Measurements from ENCODE around the gene ACTMAP. TPM values are rescaled to one million over a fixed set of nuclear protein-coding genes. Genes with fewer than 3 reads are reported as not detected.
"Not testable (repeated sequence)": the region's sequence is repeated elsewhere in the genome, so short reads cannot be mapped to it uniquely, and the experiment has no call there.

The ACTMAP gene
- polyA plus RNA-seq, 6 donors from 2014 or later, result 1.9 to 5.6 (median 4.7) TPM

- peaks cover 7 to 52% of the 10 kb centered on the region in 2 donors for H3K36me3 Mint-ChIP-seq
- no peak for ATAC-seq (ENCODE audit: low read depth in 2 of 2)
Observed at GRCh38 chr19:40783711-40784110, 33.4 kb upstream of the ACTMAP start.

GRCh38 chr19:40781140-40781539 is 30.9 kb upstream of the ACTMAP start:
- no peak for ATAC-seq (ENCODE audit: low read depth in 2 of 2)
- no peaks in the 10 kb centered on the region for H3K27me3 Mint-ChIP-seq
- peak overlapping the region in 1 of 8 donors; percentile 47 for H3K4me3 Mint-ChIP-seq
- peaks cover 44 to 51% (median 50%) of the 10 kb centered on the region in 3 donors for H3K4me1 Mint-ChIP-seq
- no peak for DNase-seq
- H3K36me3 Mint-ChIP-seq, result peaks cover 7 to 37% of the 10 kb centered on the region in 2 donors
- H3K27ac Mint-ChIP-seq, result peak overlapping the region in 3 of 6 donors; percentile 2 to 88 (median 82)
- H3K9me3 Mint-ChIP-seq, result no peaks in the 10 kb centered on the region

More at GRCh38 chr19:40783711-40784110, 33.4 kb upstream of the ACTMAP start:
- Mint-ChIP-seq H3K4me1 (peaks cover 39 to 49% (median 43%) of the 10 kb centered on the region in 3 donors), H3K27ac (peak overlapping the region in 1 of 6 donors; percentile 74), H3K9me3 (no peaks in the 10 kb centered on the region), H3K27me3 (no peaks in the 10 kb centered on the region), H3K4me3 (no peak overlapping the region)
- DNase-seq, result no peak

- no peak for DNase-seq
- H3K36me3 Mint-ChIP-seq, result peaks cover 7 to 34% of the 10 kb centered on the region in 2 donors
- H3K4me3 Mint-ChIP-seq, result peak overlapping the region in 5 of 8 donors; percentile 39 to 85 (median 70)
- H3K27ac Mint-ChIP-seq, result peak overlapping the region in 3 of 6 donors; percentile 58 to 91 (median 88)
- no peaks in the 10 kb centered on the region for H3K27me3 Mint-ChIP-seq
- H3K4me1 Mint-ChIP-seq, result peaks cover 50 to 53% (median 53%) of the 10 kb centered on the region in 3 donors
- ATAC-seq (ENCODE audit: low read depth in 2 of 2), result no peak
- no peaks in the 10 kb centered on the region for H3K9me3 Mint-ChIP-seq
Observed at GRCh38 chr19:40780582-40780981, 30.3 kb upstream of the ACTMAP start.

GRCh38 chr19:40778706-40779284 is 28.5 kb upstream of the ACTMAP start:
- ATAC-seq (ENCODE audit: low read depth in 2 of 2) (no peak), DNase-seq (no peak)
- no peaks in the 10 kb centered on the region for H3K27me3 Mint-ChIP-seq
- peak overlapping the region; percentile 88 to 99 (median 98) for H3K4me3 Mint-ChIP-seq
- H3K4me1 Mint-ChIP-seq, result peaks cover 62 to 68% (median 67%) of the 10 kb centered on the region in 3 donors
- peak overlapping the region; percentile 97 to 100 (median 100) for H3K27ac Mint-ChIP-seq
- no peaks in the 10 kb centered on the region for H3K9me3 Mint-ChIP-seq
- H3K36me3 Mint-ChIP-seq, result peaks cover 7 to 34% of the 10 kb centered on the region in 2 donors

GRCh38 chr19:40777937-40778705 is 27.8 kb upstream of the ACTMAP start, which contains the start of gene RAB4B:
RAB4B (plus strand) TSS chr19:40778247; CDS start chr19:40778376, 129 bp downstream.
- H3K27me3 Mint-ChIP-seq, result no peaks in the 10 kb centered on the region
- H3K9me3 Mint-ChIP-seq, result no peaks in the 10 kb centered on the region
- ATAC-seq (ENCODE audit: low read depth in 2 of 2), result peak; percentile 72
- peaks cover 7 to 28% of the 10 kb centered on the region in 2 donors for H3K36me3 Mint-ChIP-seq
- H3K4me1 Mint-ChIP-seq, result peaks cover 58 to 73% (median 70%) of the 10 kb centered on the region in 3 donors
- peak; percentile 100 for DNase-seq
- peak within 1 kb of the TSS; percentile 97 to 100 (median 100) for H3K27ac Mint-ChIP-seq
- H3K4me3 Mint-ChIP-seq, result peak within 1 kb of the TSS; percentile 88 to 99 (median 98)

GRCh38 chr19:40777645-40777936 is 27.3 kb upstream of the ACTMAP start:
- H3K27me3 Mint-ChIP-seq, result no peaks in the 10 kb centered on the region
- ATAC-seq (ENCODE audit: low read depth in 2 of 2) (no peak), DNase-seq (no peak)
- H3K36me3 Mint-ChIP-seq, result peaks cover 7 to 25% of the 10 kb centered on the region in 2 donors
- H3K9me3 Mint-ChIP-seq, result no peaks in the 10 kb centered on the region
- H3K4me1 Mint-ChIP-seq, result peaks cover 58 to 74% (median 69%) of the 10 kb centered on the region in 3 donors
- peak overlapping the region; percentile 88 to 99 (median 98) for H3K4me3 Mint-ChIP-seq
- H3K27ac Mint-ChIP-seq, result peak overlapping the region; percentile 97 to 100 (median 100)

GRCh38 chr19:40776932-40777644 is 26.8 kb upstream of the ACTMAP start:
- ATAC-seq (ENCODE audit: low read depth in 2 of 2), result peak; percentile 64 to 67
- no peaks in the 10 kb centered on the region for H3K27me3 Mint-ChIP-seq

GRCh38 chr19:40776364-40776763 is 26.1 kb upstream of the ACTMAP start:
- Mint-ChIP-seq H3K27me3 (no peaks in the 10 kb centered on the region), H3K4me3 (peak overlapping the region in 7 of 8 donors; percentile 5 to 99 (median 98)), H3K9me3 (peaks cover 0 to 4% (median 3%) of the 10 kb centered on the region in 7 donors), H3K36me3 (peaks cover 2 to 21% of the 10 kb centered on the region in 2 donors), H3K4me1 (peaks cover 54 to 73% (median 63%) of the 10 kb centered on the region in 3 donors), H3K27ac (peak overlapping the region in 5 of 6 donors; percentile 97 to 100 (median 100))
- DNase-seq (no peak), ATAC-seq (ENCODE audit: low read depth in 2 of 2) (no peak)

More at GRCh38 chr19:40776932-40777644, 26.8 kb upstream of the ACTMAP start:
- DNase-seq, result peak; percentile 93
- H3K4me3 Mint-ChIP-seq, result peak overlapping the region; percentile 88 to 99 (median 98)
- peaks cover 55 to 73% (median 65%) of the 10 kb centered on the region in 3 donors for H3K4me1 Mint-ChIP-seq
- peaks cover 0 to under 1% (median 0%) of the 10 kb centered on the region in 7 donors for H3K9me3 Mint-ChIP-seq
- peak overlapping the region; percentile 97 to 100 (median 100) for H3K27ac Mint-ChIP-seq
- H3K36me3 Mint-ChIP-seq, result peaks cover 5 to 23% of the 10 kb centered on the region in 2 donors

- peaks cover 53 to 78% (median 59%) of the 10 kb centered on the region in 3 donors for H3K4me1 Mint-ChIP-seq
- peak overlapping the region in 5 of 6 donors; percentile 53 to 97 (median 82) for H3K27ac Mint-ChIP-seq
- peaks cover 6 to 14% of the 10 kb centered on the region in 2 donors for H3K36me3 Mint-ChIP-seq
- no peak for ATAC-seq (ENCODE audit: low read depth in 2 of 2)
- H3K4me3 Mint-ChIP-seq, result peak overlapping the region in 5 of 8 donors; percentile 35 to 74 (median 57)
- no peaks in the 10 kb centered on the region for H3K27me3 Mint-ChIP-seq
- peaks cover 0 to 9% (median 3%) of the 10 kb centered on the region in 7 donors for H3K9me3 Mint-ChIP-seq
- no peak for DNase-seq
Observed at GRCh38 chr19:40775632-40776022, 25.4 kb upstream of the ACTMAP start.

- no peaks in the 10 kb centered on the region for H3K27me3 Mint-ChIP-seq
- peaks cover 0 to 9% (median 3%) of the 10 kb centered on the region in 7 donors for H3K9me3 Mint-ChIP-seq
- DNase-seq (no peak), ATAC-seq (ENCODE audit: low read depth in 2 of 2) (no peak)
- peak within 1 kb of the TSS; percentile 5 to 98 (median 60) for H3K4me3 Mint-ChIP-seq
- peaks cover 51 to 75% (median 54%) of the 10 kb centered on the region in 3 donors for H3K4me1 Mint-ChIP-seq
- H3K27ac Mint-ChIP-seq, result peak within 1 kb of the TSS in 5 of 6 donors; percentile 82 to 100 (median 93)
- H3K36me3 Mint-ChIP-seq, result peaks cover 6 to 8% of the 10 kb centered on the region in 2 donors
Observed at GRCh38 chr19:40774916-40775631, 24.8 kb upstream of the ACTMAP start, which contains the start of gene MIA. MIA (plus strand) TSS chr19:40775521; CDS start chr19:40775543, 22 bp downstream.

- ATAC-seq (ENCODE audit: low read depth in 2 of 2), result peak in 1 of 2 donors; percentile 10
- not testable (repeated sequence) for H3K9me3 Mint-ChIP-seq, DNase-seq
Observed at GRCh38 chr19:40771101-40771862, 21.0 kb upstream of the ACTMAP start.

GRCh38 chr19:40768869-40769268 is 18.6 kb upstream of the ACTMAP start:
- ATAC-seq (ENCODE audit: low read depth in 2 of 2) (no peak), DNase-seq (no peak)
- Mint-ChIP-seq H3K9me3 (peaks cover 0 to 9% (median 3%) of the 10 kb centered on the region in 7 donors), H3K36me3 (peaks cover 10 to 17% of the 10 kb centered on the region in 2 donors), H3K27me3 (no peaks in the 10 kb centered on the region), H3K4me1 (peaks cover 14 to 30% (median 19%) of the 10 kb centered on the region in 3 donors), H3K4me3 (no peak overlapping the region), H3K27ac (peak overlapping the region in 1 of 6 donors; percentile 60)

More at GRCh38 chr19:40771101-40771862, 21.0 kb upstream of the ACTMAP start:
- H3K36me3 Mint-ChIP-seq, H3K4me3 Mint-ChIP-seq, H3K27me3 Mint-ChIP-seq: not testable (repeated sequence)
- Mint-ChIP-seq H3K27ac (peak overlapping the region in 3 of 6 donors; percentile 8 to 88 (median 80)), H3K4me1 (peaks cover 31 to 53% (median 33%) of the 10 kb centered on the region in 3 donors)

All from naive B cell (primary cell).